HG03442 (cell line): ENCODE results near the gene DUSP22.
"Not testable (repeated sequence)": the region's sequence is repeated elsewhere in the genome, so short reads cannot be mapped to it uniquely, and the experiment has no call there.

Experiments
- ATAC-seq: cut with Tn5 transposase; IDR thresholded peaks from one replicate; pipeline ENCODE4 v1.9.1; 2021; ENCODE audit warnings: mild to moderate bottlenecking, moderate library complexity; ENCODE audit not compliant: unreplicated experiment

Gene DUSP22

DNA sequence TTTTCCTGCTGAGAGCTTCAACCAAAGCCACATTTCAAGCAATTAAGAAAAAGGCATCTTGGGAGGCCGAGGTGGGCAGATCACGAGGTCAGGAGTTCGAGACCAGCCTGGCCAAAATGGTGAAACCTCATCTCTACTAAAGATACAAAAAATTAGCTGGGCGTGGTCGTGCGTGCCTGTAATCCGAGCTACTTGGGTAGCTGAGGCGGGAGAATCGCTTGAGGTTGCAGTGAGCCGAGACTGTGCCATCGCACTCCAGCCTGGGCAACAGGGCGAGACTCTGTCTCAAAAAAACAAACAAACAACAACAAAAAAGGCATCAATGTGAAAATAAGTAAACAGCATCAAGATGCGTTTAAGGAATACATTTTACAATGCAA is 85.3 kb downstream of the DUSP22 start:
- ATAC-seq = not testable (repeated sequence)

DNA sequence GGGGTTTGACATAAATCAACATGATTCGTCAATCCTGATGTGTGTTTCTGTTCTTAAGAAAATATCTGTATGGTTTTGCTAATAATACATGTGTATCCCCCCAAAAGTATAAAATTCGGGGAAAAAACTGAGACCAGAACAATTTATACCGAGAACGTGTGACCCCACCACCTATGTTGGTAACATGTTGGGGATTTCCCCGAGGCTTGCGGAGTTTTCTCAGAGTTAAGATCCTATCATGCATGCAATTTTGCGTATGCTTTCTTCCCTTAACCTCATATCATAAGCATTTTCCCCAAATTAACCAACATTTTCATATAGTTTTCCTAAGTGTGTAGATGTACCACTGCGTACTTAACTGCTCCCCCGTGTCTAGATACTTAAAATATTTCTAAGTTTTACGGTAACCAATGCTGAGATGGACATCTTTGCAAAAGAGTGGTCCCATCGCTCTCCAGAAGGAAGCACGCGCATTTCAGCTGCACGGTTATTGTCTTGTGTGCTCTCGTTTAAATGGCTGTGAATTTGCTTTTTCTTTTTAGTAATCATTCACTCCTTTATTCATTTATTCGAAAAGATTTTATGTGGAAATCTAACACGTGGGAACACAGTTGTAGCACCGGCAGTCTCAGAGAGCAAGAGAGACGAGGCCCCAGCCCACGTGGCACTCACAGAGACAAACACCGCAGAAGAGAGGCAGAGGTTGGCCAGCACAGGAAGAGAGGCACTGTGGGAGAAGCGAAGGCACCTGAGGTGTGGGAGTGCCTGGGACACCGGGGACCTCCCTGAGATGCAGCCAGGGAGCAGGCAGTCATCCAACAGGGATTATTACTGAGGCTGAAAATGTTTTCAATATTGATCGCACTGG is 86.0 kb downstream of the DUSP22 start:
- no peak for ATAC-seq

DNA sequence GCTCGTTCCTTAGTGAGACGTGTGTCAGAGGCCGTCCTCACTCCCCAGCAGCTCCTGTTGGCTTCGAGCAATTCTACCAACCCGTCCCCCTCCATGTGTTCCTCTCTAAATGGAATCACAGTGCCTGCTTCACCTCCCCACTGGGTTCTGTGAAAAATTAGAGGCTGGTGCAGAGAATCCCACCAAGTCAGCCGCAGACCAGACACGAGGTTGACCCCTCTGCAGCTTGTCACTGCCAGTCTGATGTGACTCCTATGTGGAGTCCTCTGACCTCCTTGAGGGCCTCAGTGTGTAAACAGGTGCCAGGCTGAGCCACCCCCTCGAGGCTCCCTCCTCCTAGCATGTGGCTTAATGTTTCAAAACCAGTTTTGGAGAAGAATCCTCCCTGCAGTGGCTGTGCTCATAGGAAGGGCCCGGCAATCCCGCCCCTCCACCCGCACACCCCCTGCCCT is 86.7 kb downstream of the DUSP22 start:
- peak; percentile 11 for ATAC-seq

DNA sequence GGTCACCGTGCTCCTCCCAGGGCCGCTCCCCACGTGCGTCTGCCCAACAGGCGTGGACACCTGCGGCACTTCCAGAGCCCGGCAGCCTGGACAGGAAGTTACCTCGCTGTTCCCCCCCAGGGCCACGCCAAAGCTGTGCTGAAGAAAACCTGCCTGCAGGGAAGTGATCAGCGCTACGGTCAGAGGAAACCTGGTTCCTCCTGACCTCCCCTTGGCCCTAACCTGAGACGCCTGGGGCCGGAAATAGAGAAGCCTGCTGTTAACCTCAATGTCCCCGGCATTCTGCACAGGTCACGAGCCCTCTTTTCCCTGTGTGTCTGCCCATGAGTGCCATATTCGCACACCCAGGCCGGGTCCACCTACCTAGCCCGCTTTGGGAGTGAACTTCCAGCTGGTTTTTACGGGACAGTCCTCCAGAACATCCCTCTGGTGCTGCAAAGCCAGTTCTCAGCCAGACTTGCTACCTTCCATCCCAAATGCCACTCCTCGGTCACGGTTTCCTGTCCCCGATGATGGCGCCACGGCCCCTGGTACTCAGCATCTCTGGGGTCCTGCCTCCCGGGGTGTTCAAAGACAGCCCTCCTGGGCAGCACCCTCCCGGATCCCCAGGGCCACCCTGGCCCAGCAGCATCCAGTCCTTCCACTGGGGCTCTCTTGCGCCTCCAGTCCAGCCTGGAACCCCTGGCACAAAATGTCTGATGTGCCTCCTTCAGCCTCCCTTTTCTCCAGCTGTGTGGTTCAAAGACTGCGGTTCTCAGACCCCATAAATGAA is 87.3 kb downstream of the DUSP22 start:
- ATAC-seq = peak; percentile 65

DNA sequence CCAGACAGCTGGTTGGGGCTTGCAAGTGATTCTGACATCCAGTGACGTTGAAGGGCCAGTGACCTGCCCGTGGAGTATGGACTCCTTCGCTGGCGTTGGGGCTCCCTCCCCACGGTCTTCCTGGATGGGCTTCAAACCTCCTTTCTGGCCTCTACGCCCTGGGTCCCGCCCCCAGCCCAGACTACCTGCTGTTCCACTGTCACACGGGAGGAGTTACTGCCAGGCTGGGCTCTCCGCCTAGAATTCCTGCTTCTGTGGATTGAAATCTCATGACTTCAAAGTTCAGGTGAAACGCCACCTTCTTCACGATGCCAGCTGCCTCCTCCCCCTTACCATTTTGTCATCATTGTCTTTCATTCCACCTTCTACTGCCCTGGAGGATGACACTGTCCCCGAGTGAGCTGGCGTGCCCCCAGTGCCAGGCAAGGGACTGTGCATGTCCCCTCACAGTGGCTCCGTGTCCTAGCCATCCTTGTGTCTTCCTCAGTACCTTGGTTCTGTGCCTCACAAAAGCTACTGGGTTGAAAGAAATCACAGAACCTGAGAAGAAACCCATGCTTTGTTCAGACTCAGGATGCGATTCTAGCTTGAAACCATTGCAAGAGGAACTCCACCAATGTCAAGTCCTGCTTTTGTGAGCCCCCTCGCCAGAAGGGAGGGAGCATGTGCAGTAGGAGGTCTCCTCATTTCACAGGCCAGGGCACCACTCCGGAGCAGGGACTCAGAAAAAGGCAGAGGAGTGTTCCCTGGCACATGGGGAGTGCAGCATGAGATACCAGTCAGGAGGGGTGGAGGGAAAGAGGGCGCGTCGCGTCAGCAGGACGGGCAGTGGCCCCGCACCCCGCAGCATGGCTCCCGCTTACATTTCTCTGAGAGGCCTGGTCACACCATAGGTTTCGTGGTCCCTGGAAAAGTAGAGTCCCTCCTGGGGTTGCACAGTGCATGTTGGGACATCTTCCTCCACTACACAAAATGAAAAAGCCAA is 88.2 kb downstream of the DUSP22 start:
- no peak for ATAC-seq

DNA sequence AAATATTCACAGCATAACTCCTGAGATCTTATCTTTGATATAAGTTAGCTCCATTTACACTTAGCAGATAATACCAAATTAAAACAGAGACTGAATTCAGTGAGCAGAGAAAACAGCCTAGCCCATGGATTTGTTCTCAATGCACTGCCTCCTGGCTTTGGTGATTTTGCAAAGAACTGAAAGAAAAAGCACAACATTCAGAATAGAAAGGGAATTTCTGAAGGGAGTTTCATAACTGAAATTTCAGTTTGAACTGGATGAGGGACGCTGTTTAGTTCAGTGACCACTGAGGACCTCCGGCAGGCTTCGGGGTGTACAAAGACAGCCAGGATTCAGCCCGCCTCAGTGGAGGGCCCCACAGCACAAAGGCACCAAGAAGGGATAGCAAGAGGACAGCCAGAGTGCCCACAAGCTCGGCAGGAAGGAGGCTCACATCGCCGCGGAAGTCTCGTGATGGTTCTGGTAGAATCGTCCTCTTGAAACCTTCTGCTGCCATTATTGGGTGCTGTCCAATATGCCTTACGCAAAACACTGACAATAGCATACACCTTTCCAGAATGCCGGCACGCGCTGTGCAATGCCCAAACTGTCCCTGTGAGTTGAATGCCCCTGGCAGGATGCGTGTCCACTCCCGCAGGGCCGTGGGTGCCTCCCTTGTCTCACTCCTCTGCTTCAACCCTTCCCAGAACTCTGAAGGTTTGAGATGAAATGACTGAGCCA is 89.6 kb downstream of the DUSP22 start:
- no peak for ATAC-seq

DNA sequence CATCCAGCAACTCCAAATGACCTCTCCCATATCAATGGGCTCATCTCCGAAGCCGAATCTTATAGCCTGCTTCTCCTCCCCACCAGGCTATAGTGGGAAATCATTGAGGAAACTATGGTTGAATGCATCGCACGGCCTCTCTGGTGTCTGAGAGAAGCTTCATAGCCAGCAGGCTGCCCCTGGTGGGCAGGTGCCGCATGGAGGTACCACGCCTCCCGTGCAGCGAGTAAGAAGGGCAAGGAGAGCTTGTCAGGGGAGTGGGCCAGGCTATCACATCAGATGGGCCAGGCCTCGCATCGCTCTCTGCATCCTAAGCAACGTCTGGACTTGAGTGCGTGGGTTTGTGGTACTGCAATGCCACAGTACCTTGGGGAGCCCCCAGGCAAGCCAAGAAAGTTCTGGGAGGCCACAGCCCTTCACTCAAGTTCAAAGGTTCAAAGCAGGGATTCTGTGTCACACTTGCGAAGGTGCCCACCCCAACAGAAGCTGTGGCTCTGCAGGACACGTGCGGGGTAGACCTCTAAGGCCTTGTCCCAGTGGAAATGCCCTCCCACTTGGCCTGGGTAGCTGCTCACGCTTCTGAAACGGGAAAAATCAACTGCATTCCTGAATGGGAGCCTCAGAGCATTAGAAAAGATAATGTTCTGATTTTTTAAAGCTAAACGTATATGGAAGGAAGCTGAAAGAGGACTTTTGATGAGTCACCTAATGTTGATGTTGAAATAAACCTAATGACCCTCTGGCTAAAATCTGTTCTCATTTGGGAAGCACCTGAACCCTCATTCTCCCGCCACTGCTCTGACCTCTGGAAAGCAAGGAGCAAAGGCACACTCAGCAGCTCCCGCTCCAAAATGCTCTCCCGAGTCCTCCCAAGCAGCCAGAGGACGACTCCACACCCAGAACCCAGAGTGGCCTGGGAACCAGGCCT is 90.9 kb downstream of the DUSP22 start:
- no peak for ATAC-seq

DNA sequence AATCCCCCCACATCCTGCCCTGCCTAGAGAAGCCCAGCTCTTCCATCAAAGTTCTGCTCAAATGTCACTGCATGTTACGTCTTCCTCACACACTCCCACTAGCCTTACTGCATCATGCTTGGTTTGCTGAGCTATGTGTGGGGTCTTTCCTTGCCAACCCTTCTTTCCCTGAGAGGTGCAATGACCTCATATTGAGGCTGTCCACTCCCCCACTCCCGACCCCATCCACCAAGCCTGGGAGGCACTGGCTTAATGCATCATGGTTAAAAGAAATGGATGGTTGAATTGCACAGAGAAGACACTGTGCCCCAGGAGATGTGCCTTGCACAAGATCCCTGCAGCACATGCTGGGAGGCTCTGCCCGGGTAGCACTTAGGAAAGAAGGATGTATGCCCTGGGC is 91.6 kb downstream of the DUSP22 start:
- ATAC-seq = no peak

DNA sequence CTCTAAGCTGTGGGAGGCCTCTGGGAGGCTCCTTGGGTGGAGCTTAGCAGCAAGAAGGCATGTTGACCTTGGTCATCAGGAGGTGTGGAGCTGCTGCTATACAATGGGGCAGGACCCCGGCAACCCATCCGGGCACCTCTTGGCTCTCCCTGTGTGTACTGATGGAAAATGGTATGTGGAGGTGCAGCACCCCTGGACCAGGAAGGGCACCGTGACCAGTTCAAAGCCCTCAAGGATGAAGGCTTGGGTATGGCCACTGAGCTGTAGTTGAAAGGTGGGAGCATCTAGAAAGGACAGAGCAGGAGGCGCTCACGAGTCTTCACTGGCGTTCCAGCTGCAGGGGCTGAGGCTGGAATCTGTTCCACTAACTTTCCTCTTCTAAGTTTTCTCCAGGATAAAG is 92.6 kb downstream of the DUSP22 start:
- ATAC-seq = no peak

DNA sequence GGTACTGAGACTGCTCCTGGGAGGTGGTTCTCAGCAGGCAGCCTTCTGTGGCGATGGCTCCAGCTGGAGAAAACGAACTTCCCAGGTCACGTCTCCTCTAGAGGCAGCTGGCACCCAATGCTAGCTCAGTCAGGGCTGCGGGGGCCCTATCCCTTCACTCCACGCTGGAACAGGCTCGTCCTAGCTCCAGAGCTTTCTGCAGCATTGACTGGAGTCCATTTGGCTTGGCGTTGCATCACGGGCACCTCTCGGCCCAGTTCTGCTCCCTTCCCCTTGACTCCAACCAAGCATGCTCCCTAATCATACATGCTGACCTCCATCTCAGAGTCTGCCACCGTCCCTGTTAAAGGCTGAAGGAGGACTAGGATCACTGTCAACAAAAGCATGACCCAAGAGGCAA is 93.3 kb downstream of the DUSP22 start:
- no peak for ATAC-seq

DNA sequence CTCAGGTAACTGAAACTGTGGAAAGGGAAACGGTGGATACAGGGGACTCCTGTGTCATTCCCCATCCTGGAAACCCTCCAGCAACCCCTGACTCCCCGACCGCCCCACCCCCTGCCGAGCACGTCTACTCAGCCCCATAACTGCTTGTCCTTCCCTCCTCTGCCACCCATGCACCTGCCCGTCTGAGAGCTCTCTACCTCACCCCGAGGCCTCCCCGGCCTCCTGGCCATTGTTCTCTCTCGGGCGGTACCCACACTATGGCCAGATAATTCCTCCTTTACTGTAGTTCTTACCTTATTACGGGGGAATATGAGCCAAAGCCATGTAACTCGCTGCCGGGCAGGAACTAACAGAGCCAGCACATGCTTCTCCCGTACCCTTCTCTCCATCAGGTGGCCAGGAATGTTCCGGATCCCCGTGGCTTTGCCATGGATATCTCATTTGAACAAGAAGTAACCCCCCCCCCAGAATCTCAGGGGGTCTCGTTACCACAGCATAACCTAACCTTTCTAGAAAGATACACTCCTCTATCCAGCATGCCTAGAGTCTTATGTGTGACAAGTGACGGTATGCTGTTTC is 94.5 kb downstream of the DUSP22 start:
- no peak for ATAC-seq

DNA sequence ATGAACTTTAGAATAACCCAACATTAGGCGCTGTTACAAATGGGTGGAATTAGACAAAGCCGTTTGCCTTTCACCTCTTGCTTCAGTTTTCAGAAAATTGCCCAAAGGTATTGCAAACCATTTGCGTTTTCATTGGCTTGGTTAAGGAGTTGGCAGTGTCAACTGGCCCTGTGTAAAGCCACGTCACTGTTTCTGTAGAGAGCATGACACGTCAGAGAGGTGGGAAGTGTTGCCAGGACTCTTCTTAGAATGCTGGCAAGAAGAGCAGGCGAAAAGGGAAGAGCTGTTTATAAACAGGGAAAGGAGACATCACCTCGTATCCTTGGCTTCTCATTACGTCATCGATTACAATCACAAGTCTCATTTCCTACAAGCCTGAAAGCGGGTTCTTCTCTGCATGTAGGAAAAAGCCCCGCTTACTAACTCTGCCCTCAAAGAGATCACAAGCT is 95.0 kb downstream of the DUSP22 start:
- ATAC-seq = no peak

DNA sequence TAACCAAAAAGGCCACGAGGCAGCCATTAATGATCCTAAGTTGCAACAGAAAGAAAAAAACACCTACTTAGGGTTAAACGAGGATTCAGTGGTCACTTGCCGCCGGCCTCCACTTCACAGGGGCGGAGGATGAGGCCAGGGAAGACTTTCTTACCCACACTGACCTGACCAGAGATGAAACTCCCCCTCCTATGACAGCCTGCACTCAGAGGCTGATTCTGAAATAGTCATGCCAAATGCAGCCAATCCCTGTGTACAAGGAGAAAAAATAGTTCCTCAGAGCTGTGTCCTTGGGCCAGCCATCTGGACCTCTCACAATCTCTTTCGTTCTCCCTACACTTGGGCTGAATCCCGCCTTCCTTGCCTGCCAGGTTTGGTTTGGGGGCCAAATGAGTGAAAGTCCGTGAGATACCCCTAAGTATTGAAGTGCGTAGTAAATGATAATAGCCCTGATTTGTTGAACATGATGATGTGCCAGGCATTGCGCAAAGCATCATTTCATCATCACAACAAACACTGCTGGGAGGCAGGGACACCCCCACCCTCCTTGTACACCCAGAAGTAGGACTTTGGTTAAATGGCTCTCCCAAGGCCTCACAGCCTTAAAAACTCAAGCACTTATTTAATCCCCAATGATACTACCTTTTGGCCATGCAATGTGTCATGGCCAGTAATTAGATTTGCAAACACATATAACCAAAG is 96.1 kb downstream of the DUSP22 start:
- no peak for ATAC-seq

DNA sequence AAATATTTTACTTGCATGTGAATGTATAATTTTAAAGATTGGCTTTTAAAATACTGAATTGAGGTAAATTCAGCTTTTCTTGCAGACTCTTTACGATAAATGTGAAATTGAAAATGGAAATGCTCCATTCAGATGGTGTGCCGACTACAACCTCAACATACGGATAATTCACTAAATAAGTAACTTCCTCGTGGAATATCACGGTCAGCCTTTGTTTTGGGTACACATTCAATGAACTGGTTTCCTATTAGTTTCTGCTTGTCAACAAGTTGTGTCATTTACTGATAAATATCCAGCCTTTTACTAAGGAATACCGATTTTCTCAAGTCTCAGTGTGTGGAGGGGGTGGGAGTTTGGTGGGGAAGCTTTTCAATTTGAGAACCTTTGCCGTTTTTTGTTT is 96.9 kb downstream of the DUSP22 start:
- ATAC-seq = no peak

DNA sequence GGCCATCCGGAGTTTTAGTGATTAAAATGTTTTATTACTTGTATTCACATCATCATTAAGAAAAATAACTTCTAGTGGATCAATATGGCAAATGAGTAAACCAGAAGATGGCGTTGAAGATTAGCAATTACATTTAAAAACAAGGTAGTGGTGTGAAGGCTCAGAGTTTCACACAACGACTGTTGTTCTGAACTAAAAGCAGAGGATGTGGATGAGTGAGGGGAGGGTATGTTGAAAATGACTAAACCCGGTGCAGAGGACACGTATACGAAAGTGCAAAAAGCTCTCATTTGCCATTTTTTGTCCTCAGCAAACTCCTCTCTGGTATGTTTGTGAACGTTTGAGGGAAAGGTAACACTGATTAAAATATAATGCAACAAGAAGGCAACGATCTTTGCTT is 97.3 kb downstream of the DUSP22 start:
- ATAC-seq = peak; percentile 33

DNA sequence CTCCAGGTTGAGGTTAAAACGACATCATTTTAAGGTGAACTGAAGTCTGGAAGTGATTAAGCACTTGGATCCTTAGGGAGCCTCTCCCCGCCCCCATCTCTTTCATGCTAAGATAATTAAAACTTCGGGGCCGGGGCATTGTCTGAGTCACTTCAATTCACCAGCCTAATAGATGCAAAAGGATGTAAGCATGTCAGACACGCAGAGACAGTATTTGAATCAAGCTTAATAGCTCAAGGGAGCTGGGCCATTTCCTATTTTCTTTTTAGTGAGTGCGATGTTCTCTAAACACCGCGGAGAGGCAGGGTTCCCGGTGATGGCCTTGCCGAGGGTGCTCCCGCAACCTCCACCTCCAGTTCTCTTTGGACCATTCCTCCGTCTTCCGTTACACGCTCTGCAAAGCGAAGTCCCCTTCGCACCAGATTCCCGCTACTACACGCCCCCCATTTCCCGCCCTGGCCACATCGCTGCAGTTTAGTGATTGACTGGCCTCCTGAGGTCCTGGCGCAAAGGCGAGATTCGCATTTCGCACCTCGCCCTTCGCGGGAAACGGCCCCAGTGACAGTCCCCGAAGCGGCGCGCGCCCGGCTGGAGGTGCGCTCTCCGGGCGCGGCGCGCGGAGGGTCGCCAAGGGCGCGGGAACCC is 98.7 kb downstream of the DUSP22 start:
- peak; percentile 22 for ATAC-seq

DNA sequence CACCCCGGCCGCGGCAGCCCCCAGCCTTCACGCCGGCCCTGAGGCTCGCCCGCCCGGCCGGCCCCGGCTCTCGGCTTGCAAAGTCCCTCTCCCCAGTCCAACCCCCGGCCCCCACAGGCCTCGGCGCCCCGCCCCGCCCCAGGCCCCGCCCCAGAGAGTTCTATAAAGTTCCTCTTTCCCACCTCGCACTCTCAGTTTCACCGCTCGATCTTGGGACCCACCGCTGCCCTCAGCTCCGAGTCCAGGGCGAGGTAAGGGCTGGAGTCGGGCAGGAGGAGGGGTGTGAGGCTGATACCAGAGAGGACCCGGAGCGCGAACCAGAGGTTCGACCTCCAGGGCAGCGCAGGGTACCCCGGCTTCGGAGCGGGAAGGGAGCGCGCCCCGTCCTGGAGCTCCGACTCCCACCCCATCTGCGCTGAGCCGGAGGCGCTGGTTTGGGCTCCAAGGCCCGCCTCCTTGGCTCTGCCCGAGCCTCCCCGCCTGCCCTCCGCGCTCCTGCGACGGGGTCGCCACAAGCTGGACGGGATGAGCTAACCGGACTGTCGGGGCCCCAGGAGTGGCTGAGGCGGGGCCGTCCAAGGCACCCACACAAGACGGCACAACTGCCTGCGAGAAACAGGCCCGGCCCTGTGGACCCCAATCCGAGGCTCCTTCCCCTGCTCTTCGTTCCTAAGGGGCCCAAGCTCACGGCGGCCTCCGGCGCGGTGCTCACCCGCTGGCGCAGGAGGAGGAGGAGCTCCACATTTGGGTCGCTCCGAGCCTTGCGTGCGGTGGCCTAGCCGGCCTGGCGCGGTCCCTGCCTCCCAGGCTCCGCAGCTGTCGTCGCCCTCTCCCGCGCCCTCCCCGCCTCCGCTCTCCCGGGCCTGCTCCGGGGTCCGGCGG is 99.5 kb downstream of the DUSP22 start, which contains the start of gene IRF4:
Gene IRF4, plus strand, starts transcription at position 194 of the 882 bp plus-strand sequence. CDS start 1,401 bp downstream, outside the sequence.
- ATAC-seq = peak; percentile 44
